Measurements from ENCODE around the gene TMEM256.

The TMEM256 gene

DNA sequence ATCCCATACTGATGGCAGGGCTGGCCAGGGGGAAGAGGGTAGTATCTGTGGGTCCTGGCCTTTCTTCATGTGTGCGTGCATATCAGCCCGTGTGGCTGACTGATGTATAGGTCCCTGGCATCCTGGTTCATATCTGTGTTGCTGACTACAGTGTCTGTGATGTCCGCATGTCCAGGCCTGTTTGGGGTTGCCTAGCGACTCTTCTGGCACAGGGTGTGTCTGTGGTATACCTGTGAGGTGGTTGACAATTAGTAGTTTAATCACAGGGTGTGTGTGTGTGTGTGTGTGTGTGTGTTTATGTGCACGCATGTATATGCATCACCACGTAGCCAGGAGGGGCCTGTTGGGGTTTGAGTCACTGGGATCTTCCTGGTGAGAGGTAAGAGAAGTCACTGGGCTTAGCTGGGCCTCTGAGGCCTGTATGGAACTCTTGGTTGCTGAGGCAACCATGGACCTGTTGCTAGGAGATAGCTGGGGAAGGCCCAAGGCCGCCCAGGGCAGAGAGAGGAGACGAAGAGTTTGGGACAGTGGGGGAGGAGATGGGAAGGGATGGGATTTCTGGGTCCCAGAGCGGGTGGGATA is 49.5 kb downstream of the TMEM256 start:
- no peak for DNase-seq (ENCODE audit: low read depth in 1 of 2, low spot score in 1 of 2)
